ENCODE results near the gene MTARC2.

The MTARC2 gene

GRCh38 chr1:220817907-220818306 is 69.8 kb downstream of the MTARC2 start:
- no peak for TF ChIP-seq CTCF (IDR thresholded peaks at IDR 0.05; ENCODE audit: low read depth, low read length)
- no peak for DNase-seq (ENCODE audit: extremely low read depth, low read depth)

- peak; percentile 27 for DNase-seq (ENCODE audit: extremely low read depth, low read depth)
- TF ChIP-seq CTCF (IDR thresholded peaks at IDR 0.05; ENCODE audit: low read depth, low read length) = no peak
Observed at GRCh38 chr1:220818421-220819173, 70.5 kb downstream of the MTARC2 start.

- no peak for TF ChIP-seq CTCF (IDR thresholded peaks at IDR 0.05; ENCODE audit: low read depth, low read length)
- DNase-seq (ENCODE audit: extremely low read depth, low read depth) = no peak
Observed at GRCh38 chr1:220819467-220820026, 71.4 kb downstream of the MTARC2 start.

GRCh38 chr1:220824031-220824989 is 76.2 kb downstream of the MTARC2 start:
- DNase-seq (ENCODE audit: extremely low read depth, low read depth) = no peak
- no peak for TF ChIP-seq CTCF (IDR thresholded peaks at IDR 0.05; ENCODE audit: low read depth, low read length)

GRCh38 chr1:220825819-220826551 is 77.9 kb downstream of the MTARC2 start:
- TF ChIP-seq CTCF (IDR thresholded peaks at IDR 0.05; ENCODE audit: low read depth, low read length) = no peak

GRCh38 chr1:220826729-220827128 is 78.6 kb downstream of the MTARC2 start:
- no peak for TF ChIP-seq CTCF (IDR thresholded peaks at IDR 0.05; ENCODE audit: low read depth, low read length)
- DNase-seq (ENCODE audit: extremely low read depth, low read depth) = no peak

More at GRCh38 chr1:220825819-220826551, 77.9 kb downstream of the MTARC2 start:
- no peak for DNase-seq (ENCODE audit: extremely low read depth, low read depth)

All from AG09319 (cell line).